ENCODE results near the gene KIF18B.
A peak's percentile ranks its signal among the peaks of the same experiment; 100 is the strongest.

Gene KIF18B

GRCh38 chr17:44935116-44935515 lies 12.5 kb downstream of the KIF18B start:
- DNase-seq (ENCODE audit: low spot score) = no peak

- no peak for DNase-seq (ENCODE audit: low spot score)
Observed at GRCh38 chr17:44934745-44935105, 12.8 kb downstream of the KIF18B start.

- no peak for DNase-seq (ENCODE audit: low spot score)
Observed at GRCh38 chr17:44933824-44934744, 13.5 kb downstream of the KIF18B start.

GRCh38 chr17:44932787-44933097 lies 14.8 kb downstream of the KIF18B start:
- no peak for DNase-seq (ENCODE audit: low spot score)

DNA sequence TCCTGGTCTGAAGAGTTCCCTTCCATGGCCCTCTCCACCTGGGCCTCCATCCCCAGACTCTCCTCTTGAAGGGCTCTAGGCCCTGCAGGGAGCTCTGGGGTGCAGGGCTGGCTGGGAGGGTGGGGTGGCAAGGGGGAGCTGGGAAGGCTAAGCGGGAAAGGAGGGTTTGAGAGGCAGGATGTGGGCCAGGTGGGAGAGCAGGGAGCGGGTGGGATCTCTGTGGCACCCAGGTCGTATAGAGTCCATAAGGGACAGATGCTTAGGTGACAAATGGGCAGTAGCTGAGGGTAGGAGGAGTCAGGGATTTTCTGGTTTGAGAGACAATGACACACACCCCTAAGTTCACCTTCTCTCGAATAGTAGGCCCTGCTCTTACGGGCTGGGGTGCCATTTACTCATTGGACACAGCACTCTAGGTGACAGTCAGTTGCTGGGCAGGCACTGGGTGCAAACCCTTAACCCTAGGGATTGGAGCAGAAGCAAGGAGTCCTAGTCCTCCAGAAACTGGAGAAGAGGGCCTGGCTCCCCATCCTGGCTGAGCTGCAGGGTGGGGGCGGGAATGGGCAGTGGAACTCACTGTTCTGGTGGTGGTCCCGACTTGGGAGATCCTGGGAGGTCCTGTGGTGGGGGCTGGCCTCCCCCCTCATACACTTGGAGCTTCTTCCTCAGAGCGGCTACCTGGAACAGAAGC lies 15.3 kb downstream of the KIF18B start:
- no peak for DNase-seq (ENCODE audit: low spot score)

- DNase-seq (ENCODE audit: low spot score) = no peak
Observed at GRCh38 chr17:44931376-44931775, 16.2 kb downstream of the KIF18B start.

GRCh38 chr17:44930667-44931066 lies 16.9 kb downstream of the KIF18B start:
- DNase-seq (ENCODE audit: low spot score) = no peak

DNA sequence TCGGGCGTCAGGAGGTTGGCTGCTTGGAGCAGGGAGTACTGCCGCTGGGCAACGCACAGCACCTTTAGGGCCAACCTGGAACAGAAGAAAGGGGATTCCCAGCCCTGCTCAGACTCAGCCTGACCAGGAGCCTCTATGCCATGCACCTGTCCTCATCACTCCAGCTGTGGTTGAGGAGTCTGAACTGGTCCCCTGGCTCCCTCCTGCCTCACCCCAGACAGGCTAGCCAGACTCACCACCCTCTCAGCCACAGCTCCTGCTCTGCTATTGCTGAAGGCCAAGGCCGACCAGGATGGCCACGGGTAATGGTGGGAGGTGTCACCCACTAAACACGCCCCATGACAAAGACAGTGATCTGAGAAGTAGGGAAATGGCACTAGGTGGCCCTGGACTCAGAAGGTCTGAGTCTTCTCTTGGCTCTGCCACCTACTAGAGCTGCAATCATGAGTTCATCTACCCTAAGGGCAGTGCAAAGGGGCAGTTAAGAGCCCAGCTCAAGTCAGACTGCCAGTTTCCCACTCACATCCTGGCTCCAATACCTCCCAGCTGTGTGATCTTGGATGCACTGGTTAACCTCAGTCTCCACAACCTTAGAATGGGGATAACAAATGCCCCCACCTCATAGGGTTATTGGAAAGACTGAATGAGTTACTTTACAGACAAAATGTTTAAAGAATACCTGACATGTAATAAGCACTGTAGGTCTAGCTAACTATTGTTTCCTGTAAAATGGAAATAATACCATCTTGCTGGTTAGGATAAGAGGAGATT lies 18.4 kb downstream of the KIF18B start:
- DNase-seq (ENCODE audit: low spot score) = no peak

GRCh38 chr17:44928136-44928535 lies 19.4 kb downstream of the KIF18B start:
- DNase-seq (ENCODE audit: low spot score) = no peak

- no peak for DNase-seq (ENCODE audit: low spot score)
Observed at GRCh38 chr17:44927696-44928095, 19.9 kb downstream of the KIF18B start.

- no peak for DNase-seq (ENCODE audit: low spot score)
Observed at GRCh38 chr17:44926821-44927525, 20.6 kb downstream of the KIF18B start.

DNA sequence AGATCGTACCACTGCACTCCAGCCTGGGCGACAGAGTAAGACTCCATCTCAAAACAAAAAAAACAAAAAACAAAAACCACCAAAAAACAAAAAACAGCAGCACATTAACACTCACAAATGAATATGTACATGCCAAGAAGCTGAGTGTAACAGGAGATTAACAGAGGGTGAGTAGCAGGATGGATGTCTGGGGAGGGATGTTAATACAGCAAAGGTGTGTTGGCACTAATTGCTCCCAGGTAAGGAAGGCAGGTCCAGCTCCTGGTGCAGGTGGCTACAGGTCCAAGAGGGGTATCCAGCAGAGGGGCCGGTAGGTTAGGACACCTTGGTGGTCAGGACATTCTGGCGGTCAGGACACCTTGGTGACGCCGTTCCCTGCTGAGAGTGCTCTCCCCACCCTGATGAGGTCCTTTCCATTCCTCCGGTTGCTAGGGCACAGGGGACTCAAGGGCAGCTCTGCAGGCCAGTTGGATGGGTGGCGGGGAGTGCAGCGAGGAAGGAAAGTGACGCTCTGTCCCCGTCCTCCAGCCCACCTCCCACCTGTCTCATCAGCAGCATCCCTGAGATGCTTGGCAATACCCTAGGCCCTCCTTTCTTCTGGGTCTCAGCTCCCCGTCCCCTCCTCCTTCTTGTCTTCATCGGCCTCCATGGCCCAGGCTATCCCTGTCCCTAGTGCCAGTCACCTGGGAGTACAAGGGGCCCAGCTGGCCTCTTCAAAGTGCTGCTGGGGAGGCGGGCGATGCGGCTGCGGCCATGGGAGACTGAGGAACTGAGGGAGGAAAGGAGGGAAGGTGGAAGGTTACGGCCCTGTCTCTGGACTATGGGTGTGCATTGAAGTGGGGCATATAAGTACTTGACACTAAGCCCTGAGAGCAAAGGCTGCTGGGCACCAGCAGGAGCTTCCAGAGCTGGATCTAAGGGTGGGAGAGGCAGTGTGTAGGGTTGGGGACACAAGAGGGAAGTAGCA lies 21.6 kb downstream of the KIF18B start:
- DNase-seq (ENCODE audit: low spot score) = no peak

DNA sequence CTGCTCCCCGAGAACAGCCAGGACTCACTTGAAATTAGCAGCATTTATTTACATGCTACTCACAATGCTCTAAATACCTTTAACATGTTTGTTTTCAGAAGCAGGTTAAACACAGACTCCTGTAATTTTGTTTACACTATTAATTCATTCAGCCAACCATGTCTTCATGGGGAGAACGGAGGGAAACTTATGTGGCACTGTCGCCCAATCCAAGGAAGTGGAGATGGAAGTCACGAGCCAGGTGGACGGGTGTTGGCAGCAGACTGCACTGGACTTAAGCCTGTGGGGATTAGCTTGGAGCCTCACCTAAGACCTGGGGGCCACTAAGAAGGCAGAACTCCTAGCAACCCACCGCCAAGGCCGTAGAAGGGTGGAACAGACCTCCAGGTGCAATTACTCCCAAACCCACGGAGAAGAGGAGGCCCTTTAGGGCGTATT lies 23.4 kb downstream of the KIF18B start:
- no peak for DNase-seq (ENCODE audit: low spot score)

DNA sequence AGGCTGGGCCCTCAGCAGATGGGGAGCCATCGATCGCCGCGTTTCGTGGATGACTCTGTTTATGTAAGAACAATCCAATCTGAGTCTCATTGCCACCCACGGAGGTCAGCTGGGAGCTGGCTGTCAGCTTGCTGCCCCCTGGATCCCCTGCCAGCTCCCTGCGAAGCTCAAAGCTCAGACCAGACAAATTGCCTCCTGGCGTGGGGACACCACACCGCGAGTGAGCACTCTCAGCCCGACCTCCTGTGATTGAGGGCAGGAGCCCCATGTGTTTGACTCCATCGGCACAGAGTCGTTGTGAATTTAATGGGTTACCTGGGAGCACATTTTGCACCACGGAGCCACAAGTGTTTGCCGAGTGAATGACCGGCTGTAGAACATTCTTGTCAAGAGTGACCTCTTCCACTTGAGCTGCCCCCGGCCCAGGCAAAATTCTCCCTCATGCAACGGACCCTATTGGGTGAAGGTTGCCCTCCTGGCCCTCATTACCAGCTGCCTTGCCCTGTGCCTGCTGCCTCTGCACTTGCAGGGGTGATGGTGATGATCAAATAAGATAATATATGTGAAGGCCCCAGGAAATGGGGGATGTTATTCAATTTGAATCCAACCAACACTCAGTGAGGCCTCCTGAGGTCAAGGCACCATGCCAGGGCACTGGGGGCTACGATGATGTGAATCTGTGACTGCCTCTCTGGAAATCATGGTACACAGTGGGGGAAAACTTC lies 24.7 kb downstream of the KIF18B start:
- DNase-seq (ENCODE audit: low spot score) = no peak

- DNase-seq (ENCODE audit: low spot score) = no peak
Observed at GRCh38 chr17:44922136-44922535, 25.4 kb downstream of the KIF18B start.

DNA sequence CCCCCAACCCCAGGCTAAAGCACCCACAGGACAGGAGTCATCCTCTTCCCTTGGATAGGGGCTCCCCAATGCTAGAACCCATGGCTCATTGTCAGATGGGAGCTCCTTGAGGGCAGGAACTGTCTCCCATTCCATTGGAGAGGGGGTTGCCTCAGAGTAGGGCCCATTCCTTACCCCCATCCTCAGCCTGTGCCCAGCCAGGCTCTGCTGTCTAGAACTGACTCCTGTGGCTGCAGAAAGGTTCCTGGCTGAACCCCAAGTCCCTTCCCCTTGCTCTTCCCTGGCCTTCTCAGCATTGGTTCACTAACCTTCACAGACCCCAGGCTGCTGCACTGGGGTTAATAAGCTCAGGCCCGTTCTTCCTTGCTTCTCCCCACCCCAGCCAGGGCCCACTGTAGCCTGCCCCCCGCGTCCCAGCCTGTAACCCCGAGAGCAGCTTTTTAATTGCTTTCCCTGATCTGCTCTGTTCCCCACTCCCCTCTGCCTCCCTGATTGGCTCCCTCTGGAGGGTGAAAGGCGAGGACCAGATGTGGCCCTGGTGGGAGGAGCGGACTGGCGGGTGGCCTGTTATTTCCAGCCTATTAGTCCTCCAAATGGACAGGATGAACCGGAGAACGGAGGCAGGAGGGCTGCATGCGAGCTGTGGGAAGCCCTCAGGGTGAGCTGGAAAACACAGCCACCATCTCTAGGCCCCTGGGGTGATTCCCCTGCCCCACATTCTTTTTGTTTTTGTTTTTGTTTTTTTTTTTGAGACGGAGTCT lies 26.3 kb downstream of the KIF18B start:
- no peak for DNase-seq (ENCODE audit: low spot score)

DNA sequence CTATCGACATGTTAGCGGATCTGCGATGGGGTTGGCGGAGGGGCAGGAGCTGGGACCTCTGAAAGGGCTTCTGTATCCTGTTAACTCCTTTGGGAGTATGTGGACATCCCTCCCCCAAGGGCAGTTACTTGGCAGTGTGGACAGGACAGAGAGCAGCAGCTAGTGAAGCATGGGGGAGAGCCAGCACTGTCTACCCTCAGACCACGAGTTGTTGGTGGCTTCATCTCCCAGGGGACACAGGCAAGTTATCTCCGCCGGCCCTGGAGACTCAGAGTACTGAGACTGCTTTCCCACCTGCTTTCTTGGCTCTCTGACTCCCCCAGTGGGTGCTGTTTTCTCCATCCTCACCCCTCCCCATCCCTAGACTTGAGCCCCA lies 27.0 kb downstream of the KIF18B start:
- DNase-seq (ENCODE audit: low spot score) = peak; percentile 24

GRCh38 chr17:44919885-44920564 lies 27.5 kb downstream of the KIF18B start:
- peak; percentile 93 for DNase-seq (ENCODE audit: low spot score)

GRCh38 chr17:44919411-44919810 lies 28.2 kb downstream of the KIF18B start:
- DNase-seq (ENCODE audit: low spot score) = no peak
